Upper lobe of left lung (tissue), 4 donors: Measurements from ENCODE around the gene PRKAR1B.

Experiments
- EP300 ChIP-seq, 4 donors: sonication (generic); formaldehyde crosslinking; IDR thresholded peaks; one replicate each; pipeline ENCODE4 v1.5.1; 2017; ENCODE audit warnings: antibody characterized with exemption in 4 of 4, control low read depth in 2 of 4
- POLR2A ChIP-seq, 4 donors: fragments of 450-650 bp; IDR thresholded peaks; one replicate each; pipeline ENCODE4 v1.5.1; 2016 to 2017; ENCODE audit warnings: antibody characterized with exemption in 4 of 4, mild to moderate bottlenecking in 2 of 4
- TF ChIP-seq, protein P1 (sequence below), 6 experiments: fragments of 450-650 bp in 4 of 6; fragments of 200-600 bp in 2 of 6; sonication (generic) in 2 of 6; IDR thresholded peaks; one replicate each; pipeline ENCODE4 v1.5.1; 2016 to 2019; ENCODE audit warnings: antibody characterized with exemption in 6 of 6

GRCh38 chr7:662576-662975 lies 64.5 kb downstream of the PRKAR1B start:
- TF ChIP-seq, protein P1, sequence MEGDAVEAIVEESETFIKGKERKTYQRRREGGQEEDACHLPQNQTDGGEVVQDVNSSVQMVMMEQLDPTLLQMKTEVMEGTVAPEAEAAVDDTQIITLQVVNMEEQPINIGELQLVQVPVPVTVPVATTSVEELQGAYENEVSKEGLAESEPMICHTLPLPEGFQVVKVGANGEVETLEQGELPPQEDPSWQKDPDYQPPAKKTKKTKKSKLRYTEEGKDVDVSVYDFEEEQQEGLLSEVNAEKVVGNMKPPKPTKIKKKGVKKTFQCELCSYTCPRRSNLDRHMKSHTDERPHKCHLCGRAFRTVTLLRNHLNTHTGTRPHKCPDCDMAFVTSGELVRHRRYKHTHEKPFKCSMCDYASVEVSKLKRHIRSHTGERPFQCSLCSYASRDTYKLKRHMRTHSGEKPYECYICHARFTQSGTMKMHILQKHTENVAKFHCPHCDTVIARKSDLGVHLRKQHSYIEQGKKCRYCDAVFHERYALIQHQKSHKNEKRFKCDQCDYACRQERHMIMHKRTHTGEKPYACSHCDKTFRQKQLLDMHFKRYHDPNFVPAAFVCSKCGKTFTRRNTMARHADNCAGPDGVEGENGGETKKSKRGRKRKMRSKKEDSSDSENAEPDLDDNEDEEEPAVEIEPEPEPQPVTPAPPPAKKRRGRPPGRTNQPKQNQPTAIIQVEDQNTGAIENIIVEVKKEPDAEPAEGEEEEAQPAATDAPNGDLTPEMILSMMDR (IDR thresholded peaks at IDR 0.05), result no peak
- TF ChIP-seq POLR2A (IDR thresholded peaks at IDR 0.05) (no peak), EP300 (IDR thresholded peaks at IDR 0.05) (no peak)
